ENCODE results near the gene COX6A1.

Gene COX6A1

GRCh38 chr12:120408771-120409170 lies 29.1 kb upstream of the COX6A1 start:
- no peak for DNase-seq (ENCODE audit: low read depth in 1 of 2, low spot score in 1 of 2)
- in situ Hi-C loops (cut with HindIII; ENCODE audit: low pct_unique_long_range_greater_than_20kb, low sequenced_read_pairs): no loop called here
- TF ChIP-seq JUND (IDR thresholded peaks at IDR 0.05; ENCODE audit: low read depth): no peak

GRCh38 chr12:120412421-120412820 lies 25.5 kb upstream of the COX6A1 start:
- in situ Hi-C loops (cut with HindIII; ENCODE audit: low pct_unique_long_range_greater_than_20kb, low sequenced_read_pairs): no loop called here
- DNase-seq (ENCODE audit: low read depth in 1 of 2, low spot score in 1 of 2): no peak
- no peak for TF ChIP-seq JUND (IDR thresholded peaks at IDR 0.05; ENCODE audit: low read depth)

- TF ChIP-seq JUND (IDR thresholded peaks at IDR 0.05; ENCODE audit: low read depth): no peak
- DNase-seq (ENCODE audit: low read depth in 1 of 2, low spot score in 1 of 2): no peak
- in situ Hi-C loops (cut with HindIII; ENCODE audit: low pct_unique_long_range_greater_than_20kb, low sequenced_read_pairs): no loop called here
These were observed 23.8 kb upstream of the COX6A1 start for GRCh38 chr12:120413901-120414695.

- in situ Hi-C loops (cut with HindIII; ENCODE audit: low pct_unique_long_range_greater_than_20kb, low sequenced_read_pairs): no loop called here
- no peak for DNase-seq (ENCODE audit: low read depth in 1 of 2, low spot score in 1 of 2)
These were observed 21.3 kb upstream of the COX6A1 start for GRCh38 chr12:120416490-120417216.

GRCh38 chr12:120417917-120418580 lies 19.9 kb upstream of the COX6A1 start:
- DNase-seq (ENCODE audit: low read depth in 1 of 2, low spot score in 1 of 2): no peak
- TF ChIP-seq JUND (IDR thresholded peaks at IDR 0.05; ENCODE audit: low read depth): no peak
- in situ Hi-C loops (cut with HindIII; ENCODE audit: low pct_unique_long_range_greater_than_20kb, low sequenced_read_pairs): no loop called here

More at GRCh38 chr12:120416490-120417216, 21.3 kb upstream of the COX6A1 start:
- no peak for TF ChIP-seq JUND (IDR thresholded peaks at IDR 0.05; ENCODE audit: low read depth)

- TF ChIP-seq JUND (IDR thresholded peaks at IDR 0.05; ENCODE audit: low read depth): no peak
- in situ Hi-C loops (cut with HindIII; ENCODE audit: low pct_unique_long_range_greater_than_20kb, low sequenced_read_pairs): no loop called here
- peak in 1 of 2 experiments; percentile 58 for DNase-seq (ENCODE audit: low read depth in 1 of 2, low spot score in 1 of 2)
These were observed 16.2 kb upstream of the COX6A1 start for GRCh38 chr12:120421701-120422100.

GRCh38 chr12:120422892-120423456 lies 14.9 kb upstream of the COX6A1 start:
- in situ Hi-C loops (cut with HindIII; ENCODE audit: low pct_unique_long_range_greater_than_20kb, low sequenced_read_pairs): no loop called here
- DNase-seq (ENCODE audit: low read depth in 1 of 2, low spot score in 1 of 2): no peak
- TF ChIP-seq JUND (IDR thresholded peaks at IDR 0.05; ENCODE audit: low read depth): no peak

- in situ Hi-C loops (cut with HindIII; ENCODE audit: low pct_unique_long_range_greater_than_20kb, low sequenced_read_pairs): no loop called here
- TF ChIP-seq JUND (IDR thresholded peaks at IDR 0.05; ENCODE audit: low read depth): no peak
- DNase-seq (ENCODE audit: low read depth in 1 of 2, low spot score in 1 of 2): no peak
These were observed 12.1 kb upstream of the COX6A1 start for GRCh38 chr12:120425797-120426196.

GRCh38 chr12:120428597-120429229 lies 9.2 kb upstream of the COX6A1 start:
- TF ChIP-seq JUND (IDR thresholded peaks at IDR 0.05; ENCODE audit: low read depth): no peak
- DNase-seq (ENCODE audit: low read depth in 1 of 2, low spot score in 1 of 2): no peak
- in situ Hi-C loops (cut with HindIII; ENCODE audit: low pct_unique_long_range_greater_than_20kb, low sequenced_read_pairs): no loop called here

GRCh38 chr12:120429368-120429767 lies 8.5 kb upstream of the COX6A1 start:
- in situ Hi-C loops (cut with HindIII; ENCODE audit: low pct_unique_long_range_greater_than_20kb, low sequenced_read_pairs): no loop called here
- DNase-seq (ENCODE audit: low read depth in 1 of 2, low spot score in 1 of 2): no peak
- no peak for TF ChIP-seq JUND (IDR thresholded peaks at IDR 0.05; ENCODE audit: low read depth)

- DNase-seq (ENCODE audit: low read depth in 1 of 2, low spot score in 1 of 2): no peak
- TF ChIP-seq JUND (IDR thresholded peaks at IDR 0.05; ENCODE audit: low read depth): no peak
- in situ Hi-C loops (cut with HindIII; ENCODE audit: low pct_unique_long_range_greater_than_20kb, low sequenced_read_pairs): no loop called here
These were observed 5.0 kb upstream of the COX6A1 start for GRCh38 chr12:120432772-120433525.
